Activated CD8-positive, alpha-beta memory T cell treated with anti-CD3 and anti-CD28 coated beads for 4 hours (primary cell): ENCODE measurements around the gene PRSS56.

Source experiments
- DNase-seq, 2 donors: peaks; one replicate each; pipeline ENCODE4 v3.0.0-alpha.2; 2020; ENCODE audit warnings: low read depth in 2 of 2

Gene PRSS56

GRCh38 chr2:232486558-232487384, 33.4 kb upstream of the PRSS56 start:
- no peak for DNase-seq

DNA sequence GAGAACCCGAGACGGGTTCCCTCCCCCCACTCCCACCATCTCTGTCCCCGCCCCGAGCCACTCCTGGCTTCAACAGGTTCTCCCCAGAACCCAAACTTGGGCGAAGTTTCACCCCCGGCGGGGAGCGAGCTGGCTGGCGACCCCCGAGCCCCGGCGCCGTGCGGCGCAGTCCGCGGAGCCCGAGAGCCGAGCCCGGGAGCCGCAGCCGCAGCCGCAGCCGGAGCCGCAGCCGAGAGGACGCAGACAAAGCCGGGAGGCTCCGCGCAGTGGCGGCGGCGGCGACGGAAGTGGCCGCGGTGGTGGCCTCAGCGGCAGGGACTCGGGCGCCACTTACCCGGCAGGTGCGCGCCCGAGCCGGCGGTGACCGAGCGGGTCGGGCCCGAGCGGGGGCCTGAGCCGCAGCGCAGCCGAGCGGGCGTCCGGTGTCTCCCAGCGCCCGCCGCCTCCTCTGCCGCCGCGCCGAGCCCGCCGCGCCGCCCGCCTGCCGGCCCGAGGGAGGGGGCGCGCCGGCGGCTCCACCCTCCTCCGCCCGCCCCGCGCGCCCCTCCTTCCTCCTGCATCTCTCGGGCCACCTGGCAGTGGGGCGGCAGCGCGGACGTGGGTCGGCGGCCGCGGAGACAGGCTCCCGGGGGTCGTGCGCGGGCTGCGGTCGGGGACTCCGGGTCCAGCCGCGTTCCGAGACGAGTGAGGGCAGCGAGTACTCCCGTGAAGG, 32.6 kb upstream of the PRSS56 start, which contains the start of gene ECEL1:
Gene ECEL1 (minus strand): TSS at position 450 of the 712 bp plus-strand sequence. CDS start 1,181 bp downstream, outside the sequence.
- DNase-seq: no peak

- no peak for DNase-seq
These were observed 32.0 kb upstream of the PRSS56 start for GRCh38 chr2:232488097-232488711.

GRCh38 chr2:232488721-232489300, 31.4 kb upstream of the PRSS56 start:
- DNase-seq: no peak

DNA sequence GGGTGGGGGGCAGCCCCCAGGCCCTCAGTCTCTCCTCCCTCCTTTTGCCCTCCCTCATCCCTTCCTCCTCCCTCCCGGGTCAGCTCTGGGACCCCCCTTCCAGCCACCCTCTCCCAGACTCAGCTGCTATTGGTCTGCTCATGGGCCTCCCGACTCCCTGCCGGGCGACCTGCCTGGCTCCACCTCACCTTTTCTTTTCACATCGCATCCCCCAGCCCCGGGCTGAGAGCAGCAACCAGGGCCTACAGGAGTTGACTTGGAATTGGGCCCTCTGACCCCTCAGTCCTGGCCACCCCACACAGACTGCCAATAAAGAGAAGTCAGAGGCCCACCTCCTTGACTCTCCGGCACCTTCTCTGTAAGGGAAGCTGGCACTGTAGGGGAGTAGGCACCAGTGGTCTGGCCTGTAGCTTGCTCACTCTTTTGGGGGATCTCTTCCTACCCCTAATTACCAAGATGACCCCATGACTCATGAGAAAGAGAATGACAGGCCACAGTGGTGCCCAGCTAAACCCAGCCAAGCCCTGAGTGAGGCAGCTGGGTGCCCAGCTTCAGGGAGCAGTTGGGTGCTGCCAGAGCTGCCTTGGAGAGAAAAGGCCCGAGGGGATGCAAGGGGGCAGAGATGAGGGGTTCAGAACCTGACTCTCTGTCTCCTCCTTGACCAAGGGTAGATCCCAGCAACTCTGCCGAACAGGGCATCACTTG, 30.5 kb upstream of the PRSS56 start:
- DNase-seq: no peak

DNA sequence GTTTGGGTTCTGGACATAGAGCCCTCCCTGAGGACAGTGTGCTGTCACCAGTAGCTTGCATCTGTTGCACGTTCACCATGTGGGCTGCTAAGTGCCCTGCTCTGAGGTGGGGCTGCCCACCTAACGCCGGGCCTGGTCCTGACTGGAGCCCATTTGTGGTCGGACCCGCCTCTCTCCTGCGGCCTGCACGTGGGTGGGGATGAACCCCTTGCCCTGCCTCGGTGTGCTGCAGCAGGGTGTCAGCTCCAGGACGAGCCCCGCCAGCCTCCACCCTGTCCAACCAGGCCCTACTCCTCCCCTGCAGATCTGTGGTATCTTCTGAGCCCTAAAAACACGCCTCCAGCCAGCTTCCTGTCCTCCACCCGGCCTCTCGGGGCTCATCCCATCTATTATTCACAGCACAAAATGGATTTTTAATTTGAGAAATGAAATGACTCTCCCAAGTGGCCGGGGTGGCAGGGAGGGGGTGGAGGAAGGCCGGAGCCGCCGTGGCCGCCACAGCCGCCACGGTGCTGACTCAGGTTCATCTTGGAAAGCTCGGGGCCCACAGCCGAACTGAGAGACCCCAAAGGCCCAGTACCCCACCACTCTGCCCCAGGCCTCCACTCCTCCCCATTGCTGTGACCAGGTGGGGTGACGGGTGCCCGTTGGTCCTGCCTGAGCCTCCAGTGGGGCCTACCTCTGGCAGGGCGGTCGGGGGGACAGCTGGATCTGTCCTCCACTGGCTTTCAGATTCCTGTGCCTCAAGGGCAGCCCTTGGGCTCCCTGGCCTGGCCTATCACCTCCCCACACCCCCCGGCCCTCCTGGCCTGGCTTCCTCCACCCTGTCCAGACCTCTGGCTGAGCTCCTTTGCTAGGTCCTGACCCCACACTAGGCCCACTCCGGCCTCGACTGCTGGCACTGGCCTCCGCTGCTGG, 29.7 kb upstream of the PRSS56 start:
- no peak for DNase-seq

- no peak for DNase-seq
These were observed 28.9 kb upstream of the PRSS56 start for GRCh38 chr2:232491139-232491780.

DNA sequence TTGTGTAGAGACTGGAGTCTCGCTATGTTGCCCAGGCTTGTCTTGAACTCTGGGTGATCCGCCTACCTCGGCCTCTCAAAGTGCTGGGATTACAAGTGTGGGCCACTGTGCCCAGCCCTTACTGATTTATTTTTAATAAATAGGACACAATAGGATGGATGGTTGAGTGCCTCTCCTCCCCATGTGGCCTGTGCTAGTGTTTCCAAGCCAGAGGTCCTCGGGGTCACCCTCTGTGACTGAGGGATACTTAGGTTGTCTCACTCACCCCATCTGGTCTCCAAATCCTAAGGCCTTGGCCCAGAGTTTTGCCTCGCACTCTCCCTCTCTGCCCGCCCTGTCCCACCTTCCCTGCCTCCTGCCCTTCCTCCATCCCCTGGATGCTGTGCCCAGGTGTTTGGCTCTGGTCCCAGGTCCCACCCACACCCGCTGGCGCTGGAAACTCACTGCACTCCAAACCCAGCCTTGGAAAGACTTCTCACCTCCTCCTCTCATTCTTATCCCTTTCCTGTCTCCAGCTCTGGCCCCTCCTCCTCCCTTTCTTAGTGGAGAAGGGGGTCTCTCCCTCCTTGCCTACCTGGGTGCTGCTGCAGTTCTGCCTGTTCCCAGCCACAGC, 27.8 kb upstream of the PRSS56 start:
- DNase-seq: no peak

DNA sequence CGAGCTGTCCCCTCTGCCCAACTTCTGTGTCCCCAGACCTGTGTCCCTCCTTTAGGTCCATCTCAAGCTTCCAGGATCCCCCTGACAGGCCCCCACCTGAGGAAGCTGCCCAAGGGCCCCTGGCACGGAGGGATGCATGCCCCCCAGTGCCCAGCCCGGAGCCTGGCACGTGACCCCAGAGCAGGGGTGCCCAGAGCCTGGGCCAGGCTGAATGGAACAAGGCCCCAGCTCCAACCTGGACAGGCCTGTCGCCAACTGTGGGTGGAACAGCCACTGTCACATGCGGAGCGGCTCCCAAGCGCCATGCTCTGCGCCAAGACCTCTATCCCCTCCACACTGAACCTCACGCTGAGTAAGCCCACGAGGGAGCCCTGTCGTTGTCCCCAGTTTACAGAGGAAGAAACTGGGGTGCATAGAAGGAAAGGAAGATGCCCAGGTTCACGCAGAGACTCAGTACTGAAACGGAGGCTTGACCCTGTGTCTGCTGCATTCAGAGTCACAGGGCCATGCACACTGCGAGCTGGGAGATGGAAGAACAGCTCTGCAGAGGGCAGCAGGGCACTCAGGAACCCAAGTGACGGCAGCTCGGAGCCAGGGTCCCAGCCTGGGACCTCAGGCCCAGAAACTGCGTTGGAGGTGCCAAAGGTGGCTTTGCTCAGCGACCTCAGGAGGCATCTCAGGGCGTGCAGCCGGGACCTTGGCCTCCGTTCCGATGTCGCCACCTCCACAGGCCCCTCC, 27.1 kb upstream of the PRSS56 start:
- no peak for DNase-seq

- DNase-seq: no peak
These were observed 26.3 kb upstream of the PRSS56 start for GRCh38 chr2:232493701-232494474.

DNA sequence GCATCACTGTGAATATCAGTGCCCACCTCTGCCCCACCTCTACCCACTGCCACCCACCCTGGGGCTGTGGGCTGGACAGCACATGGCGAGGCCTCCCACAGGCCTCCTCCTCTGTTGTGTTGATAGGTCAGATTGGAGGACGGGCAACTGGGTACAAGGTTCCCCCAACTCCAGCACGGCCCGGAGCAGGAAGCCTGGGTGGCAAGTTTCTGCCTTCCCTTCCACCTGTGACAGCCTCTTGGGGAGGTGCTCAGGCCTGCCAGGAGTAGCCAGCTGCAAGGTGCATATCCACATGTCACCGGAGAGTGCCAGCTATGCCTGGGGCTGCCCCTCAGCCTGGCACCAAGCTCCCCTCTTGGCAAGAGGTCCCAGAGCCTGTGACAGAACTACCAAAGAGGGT, 25.6 kb upstream of the PRSS56 start:
- no peak for DNase-seq

GRCh38 chr2:232495292-232495691, 24.9 kb upstream of the PRSS56 start:
- DNase-seq: no peak

- DNase-seq: no peak
These were observed 23.5 kb upstream of the PRSS56 start for GRCh38 chr2:232496501-232497270.

- DNase-seq: no peak
These were observed 22.8 kb upstream of the PRSS56 start for GRCh38 chr2:232497348-232497747.

GRCh38 chr2:232498452-232498851, 21.7 kb upstream of the PRSS56 start:
- DNase-seq: no peak

GRCh38 chr2:232501331-232501771, 18.8 kb upstream of the PRSS56 start:
- no peak for DNase-seq

- no peak for DNase-seq
These were observed 18.3 kb upstream of the PRSS56 start for GRCh38 chr2:232501794-232502390.
